ENCODE measurements around the gene CNKSR1.

The CNKSR1 gene

DNA sequence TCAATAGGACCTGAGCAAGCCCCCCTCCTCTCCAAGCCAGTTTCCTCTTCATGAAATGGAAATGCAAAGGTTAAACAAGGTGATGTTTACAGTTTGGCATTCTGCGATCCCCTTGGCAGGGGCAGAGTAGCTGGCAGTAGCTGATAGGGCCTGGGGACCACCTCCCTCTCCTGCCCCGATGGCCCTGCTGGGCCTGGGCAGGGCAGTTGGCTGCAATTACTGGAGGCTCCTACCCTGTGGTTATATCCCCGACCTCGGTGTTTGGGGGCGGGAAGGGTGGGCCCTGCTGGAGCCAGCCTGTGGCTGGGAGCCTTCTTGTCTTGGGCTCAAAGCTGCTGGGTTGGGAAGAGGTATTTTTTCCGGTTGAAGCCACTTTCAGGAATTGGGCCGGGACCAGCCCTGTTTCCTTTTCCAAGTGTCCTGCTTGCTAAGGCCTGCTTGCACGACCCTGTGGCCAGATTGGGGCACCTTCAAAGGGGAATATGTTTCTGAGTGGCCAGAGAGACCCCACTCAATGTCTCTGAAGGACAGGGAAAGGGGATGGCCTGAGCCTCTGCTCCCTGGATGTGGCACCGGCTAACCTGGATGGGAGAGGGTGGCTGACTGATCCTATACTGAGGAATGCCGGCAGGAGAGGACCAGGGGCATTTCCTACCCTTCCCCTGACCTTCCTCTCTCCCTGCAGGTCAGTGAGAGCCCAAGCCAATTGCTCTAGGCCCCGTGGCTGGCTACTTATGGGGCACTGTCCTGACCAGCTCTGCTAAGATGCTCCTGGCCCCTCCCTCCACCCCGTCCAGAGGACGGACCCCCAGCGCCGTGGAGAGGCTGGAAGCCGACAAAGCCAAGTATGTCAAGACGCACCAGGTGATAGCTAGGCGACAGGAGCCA lies 16.5 kb upstream of the CNKSR1 start:
- no peak for DNase-seq

DNA sequence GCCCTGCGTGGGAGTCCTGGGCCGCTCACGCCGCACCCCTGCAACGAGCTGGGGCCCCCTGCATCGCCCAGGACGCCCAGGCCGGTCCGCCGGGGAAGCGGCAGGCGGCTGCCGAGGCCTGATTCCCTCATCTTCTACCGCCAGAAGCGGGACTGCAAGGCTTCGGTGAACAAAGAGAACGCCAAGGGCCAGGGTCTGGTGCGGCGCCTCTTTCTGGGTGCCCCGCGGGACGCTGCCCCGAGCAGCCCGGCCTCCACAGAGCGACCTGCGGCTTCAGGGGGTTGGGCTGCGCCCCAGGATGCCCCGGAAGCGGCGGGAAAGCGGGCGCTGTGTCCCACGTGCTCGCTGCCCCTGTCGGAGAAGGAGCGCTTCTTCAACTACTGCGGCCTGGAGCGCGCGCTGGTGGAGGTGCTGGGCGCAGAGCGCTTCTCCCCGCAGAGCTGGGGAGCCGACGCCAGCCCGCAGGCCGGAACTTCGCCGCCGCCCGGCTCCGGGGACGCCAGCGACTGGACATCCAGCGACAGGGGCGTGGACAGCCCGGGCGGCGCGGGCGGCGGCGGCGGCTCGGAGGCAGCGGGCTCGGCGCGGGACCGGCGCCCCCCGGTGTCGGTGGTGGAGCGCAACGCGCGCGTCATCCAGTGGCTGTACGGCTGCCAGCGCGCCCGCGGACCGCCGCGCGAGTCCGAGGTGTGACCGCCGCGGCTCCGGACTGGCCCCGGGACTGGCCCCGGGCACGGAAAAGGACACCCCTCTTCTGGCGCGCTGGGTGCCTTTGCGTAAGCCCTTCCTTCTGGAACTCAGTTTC lies 15.7 kb upstream of the CNKSR1 start:
- peak; percentile 69 for DNase-seq

DNA sequence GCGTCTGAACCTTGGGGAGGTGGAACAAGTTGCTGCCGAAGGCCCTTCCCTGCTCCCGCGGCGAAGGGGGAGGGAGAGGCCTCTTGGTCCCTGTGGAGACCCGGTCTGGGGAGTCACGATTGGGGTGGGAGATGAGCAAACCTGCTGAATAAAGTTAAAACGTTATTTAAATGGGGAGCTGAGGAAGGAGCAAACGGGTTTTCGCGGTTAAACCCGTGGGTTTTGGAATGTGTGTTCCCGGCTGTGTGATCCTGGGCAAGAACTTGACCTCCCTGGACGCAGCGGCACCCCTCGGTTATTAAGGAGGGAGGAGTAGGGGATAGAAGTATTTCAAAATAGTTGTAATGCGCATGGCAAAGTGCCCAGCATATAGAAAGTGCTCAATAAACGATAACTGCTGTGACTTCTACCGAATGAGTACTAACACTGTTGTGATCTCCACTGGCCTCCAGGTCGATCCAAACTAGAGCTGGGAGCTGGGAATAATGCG lies 15.0 kb upstream of the CNKSR1 start:
- DNase-seq = no peak

DNA sequence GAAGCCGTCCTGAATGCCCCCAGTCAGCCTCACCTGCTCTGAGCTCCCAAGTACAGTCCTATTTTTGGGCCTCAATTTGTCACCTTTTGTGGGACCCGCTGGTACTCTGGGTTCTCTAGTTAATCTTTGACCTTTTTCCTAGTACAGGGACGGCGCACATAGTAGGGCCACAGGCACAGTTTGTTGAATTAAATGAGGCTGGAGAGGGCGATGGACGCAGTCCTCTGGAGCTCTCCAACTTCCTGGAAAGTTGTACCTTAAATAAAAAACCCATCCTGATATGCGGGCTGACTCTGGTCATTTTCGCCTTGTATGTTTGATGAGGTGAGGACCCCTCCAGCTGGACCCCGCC lies 13.6 kb upstream of the CNKSR1 start:
- no peak for DNase-seq

DNA sequence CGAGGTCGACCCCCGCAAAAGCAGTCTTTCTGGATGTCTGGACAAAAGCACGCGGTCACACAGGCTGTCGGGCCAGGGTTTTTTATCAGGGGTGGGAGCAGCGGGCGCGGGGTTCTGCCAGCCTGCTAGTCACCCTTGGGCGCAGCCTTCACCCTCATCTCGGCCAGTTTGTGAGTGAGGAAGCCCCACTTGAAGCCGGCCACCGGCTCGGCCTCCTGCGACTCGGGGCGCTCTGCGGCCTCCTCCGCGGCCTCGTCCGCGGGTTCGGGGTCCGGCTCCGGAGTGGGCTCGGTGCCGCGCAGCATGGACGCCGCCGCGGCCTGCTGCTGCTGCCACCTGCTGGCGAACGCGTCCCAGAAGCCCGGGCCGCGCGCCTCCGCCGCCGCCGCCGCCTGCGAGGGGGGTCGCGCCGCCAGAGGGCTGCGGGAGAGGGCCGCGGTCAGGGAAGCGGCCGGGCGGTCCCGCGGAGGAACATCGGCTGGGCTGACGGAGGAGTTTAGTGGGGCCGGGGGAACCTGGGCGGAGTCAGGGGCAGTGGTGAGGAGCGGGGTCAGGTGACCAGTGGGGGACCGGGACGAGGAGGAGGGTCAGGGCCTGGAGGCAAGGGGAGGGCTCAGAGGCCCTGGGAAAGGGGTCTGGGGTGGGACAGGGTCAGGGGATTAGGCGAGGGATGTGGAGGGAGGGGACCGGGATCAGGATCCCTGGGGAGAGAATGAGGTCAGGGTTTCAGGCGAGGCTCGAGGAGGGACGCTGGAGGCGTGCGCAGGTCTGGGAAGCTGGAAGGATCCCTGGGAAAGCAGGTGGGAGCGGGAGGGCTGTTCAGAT lies 13.0 kb upstream of the CNKSR1 start:
- DNase-seq = no peak

DNA sequence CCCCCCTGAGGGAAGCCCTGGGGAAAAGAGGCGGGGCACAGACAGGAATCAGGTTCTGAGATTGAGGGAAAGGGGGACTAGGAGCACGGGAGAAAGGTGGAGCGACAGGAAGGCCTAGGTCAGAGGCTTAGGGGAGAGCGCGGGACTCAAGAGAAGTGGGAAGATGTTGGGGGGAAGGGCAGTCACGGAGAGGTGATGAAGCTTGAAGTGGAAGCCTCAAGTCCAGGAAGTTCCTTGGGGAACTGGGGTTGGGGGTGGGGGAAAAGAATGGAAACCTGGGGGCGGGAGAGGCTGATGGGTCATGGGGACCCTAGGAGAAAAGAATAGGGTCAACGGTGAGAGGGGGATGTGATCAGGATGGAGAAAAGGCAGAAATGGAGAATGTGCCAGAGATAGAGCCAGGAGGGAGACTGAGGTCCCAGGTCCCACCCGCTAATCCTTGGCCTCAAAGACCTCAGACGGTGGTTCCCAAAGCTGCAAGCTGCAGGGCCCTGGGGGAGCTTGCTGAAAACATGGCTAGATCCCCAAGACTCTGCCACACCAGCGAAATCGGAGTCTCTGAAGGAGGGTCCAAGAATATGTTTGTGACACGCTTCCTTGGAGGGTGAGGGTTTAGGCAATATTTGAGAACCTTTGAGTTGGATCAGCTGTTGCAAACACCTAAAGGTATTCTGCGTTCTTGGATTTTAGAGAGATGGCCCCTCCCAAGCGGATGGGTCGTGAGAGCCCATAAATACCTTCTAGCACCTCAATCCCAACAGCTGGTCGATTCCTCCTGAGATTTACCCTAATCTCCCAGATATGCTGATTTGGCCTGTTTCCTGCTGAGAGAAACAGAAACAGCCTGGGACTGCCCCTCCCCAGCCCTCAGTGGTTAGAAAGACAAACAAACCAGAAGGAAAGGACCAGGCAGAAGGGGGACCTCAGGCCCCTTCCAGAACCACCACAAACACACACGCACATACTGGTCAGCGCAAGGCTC lies 12.1 kb upstream of the CNKSR1 start:
- no peak for DNase-seq

DNA sequence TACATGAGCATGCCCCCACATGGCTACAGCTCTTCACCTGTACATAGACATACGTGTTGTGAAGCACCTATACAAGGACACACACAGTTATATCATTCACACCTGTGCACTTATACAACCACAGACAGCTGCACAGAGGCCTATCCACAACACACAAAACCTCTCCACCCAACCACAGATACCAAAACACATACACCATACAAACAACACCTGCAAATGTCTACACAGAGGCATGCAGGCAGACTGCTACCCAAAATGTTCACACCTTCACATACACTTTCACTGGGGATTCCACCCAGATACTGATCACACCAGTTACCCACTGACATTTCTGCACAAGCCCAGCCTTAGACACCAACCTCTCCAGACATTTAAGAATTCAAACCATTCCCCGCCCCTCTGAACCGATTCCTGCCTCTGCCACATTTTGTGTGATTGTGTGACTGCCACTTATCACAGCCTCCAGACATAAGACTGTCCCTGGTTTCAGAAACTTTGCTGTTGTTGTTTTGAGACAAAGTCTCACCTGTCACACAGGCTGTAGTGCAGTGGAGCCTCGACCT lies 10.5 kb upstream of the CNKSR1 start:
- no peak for DNase-seq

DNA sequence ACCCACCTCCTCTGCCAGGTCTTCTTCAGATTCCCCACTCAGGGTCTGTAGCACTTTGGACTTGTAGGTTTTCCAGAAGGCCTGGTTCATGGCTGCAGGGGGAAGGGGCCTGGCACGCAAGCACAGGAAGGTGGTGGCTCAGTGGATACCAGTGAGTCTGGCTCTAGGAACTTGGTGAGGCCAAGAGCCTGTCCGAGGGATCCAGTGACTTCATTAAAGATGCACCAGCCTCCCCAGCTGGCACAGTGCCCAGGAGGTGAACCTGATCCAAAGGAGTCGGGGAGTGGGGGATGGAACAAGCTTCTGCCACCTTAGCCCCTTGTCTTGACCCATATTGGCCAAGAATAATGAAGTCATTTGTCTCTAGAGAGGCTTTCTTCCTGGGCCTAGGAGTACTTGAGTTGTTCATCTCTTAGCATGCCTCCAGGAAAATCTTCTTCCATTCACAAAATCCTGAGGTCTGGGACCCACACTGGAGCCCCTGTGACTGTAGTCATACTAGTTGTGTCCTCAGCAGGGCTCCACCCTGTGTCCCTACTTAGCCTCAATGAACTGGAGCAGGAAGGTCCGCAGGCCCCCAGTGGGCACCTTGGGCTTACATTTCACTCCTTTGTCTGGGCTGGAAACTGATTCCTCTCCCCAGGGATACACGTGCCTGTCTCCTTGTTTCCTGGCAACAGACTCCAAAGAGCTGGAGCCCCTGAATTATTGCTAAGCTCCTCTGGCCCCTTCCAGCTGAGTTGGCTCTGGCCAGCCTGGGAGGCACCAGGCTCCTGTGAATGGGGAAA lies 8.7 kb upstream of the CNKSR1 start, which contains the start of gene C1orf232:
Gene C1orf232, minus strand, starts transcription at position 554 of the 788 bp plus-strand sequence. Its CDS starts 464 bp downstream, at position 90.
- DNase-seq = no peak

DNA sequence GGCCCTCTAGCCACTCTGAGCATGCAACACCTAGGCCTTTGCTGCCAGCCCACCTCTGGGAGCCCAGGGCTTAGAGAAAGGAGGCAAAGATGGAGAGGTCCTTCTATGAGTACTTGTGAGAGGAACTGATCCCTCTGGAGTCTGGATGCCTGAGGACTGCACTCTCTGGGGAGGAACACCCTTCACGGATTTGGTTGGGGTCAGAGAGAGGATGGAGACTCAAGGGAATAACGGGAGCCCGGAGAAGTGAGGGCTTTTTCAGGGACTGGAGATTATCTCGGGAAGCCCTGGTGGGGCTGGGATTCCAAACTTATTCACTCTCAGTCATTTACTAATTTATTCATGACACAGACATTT lies 8.1 kb upstream of the CNKSR1 start:
- no peak for DNase-seq

DNA sequence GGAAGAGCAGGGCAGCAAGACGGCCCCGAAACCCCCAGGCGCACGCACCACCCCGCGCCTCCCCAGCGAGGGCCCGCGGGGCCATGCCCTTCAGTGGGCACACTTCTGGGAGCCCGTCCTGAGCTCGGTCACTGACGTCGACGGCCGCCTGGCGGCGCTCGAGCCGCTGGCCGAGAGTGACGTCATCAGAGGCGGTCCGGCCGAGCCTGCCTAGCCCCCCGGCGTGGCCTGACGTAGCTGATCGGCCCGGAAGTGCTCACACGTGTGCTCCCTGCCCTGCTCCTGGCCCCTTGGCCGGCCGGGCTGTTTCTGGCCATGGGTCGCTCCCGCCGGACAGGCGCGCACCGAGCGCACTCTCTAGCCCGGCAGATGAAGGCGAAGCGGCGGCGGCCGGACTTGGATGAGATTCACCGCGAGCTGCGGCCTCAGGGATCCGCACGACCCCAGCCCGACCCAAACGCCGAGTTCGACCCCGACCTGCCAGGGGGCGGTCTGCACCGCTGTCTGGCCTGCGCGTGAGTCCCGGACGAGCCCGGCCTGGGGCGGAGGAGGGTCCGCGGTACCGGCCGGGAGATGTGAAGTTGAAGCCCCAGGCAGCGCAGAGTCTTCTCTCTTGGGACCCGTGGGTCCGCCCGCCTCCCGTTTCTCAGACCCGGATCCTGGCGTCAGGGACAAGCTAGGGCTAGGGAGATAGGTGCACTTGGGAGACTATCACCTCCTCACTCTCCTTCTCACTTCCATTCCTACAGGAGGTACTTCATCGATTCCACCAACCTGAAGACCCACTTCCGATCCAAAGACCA lies 7.4 kb upstream of the CNKSR1 start, which contains the start of gene ZNF593:
Gene ZNF593, plus strand, starts transcription at position 240 of the 803 bp plus-strand sequence. Its CDS starts 76 bp downstream, at position 316.
- peak; percentile 93 for DNase-seq

DNA sequence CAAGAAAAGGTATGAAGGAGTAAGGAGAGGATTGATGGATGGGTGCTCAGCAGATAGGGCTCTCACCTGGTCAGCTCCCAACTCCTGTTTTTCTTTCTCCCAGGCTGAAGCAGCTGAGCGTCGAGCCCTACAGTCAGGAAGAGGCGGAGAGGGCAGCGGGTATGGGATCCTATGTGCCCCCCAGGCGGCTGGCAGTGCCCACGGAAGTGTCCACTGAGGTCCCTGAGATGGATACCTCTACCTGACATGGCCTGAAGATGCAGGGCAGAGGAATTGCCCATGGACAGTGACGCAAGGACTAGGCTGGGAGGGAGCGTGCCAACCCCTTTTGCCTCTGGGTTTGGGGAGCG lies 6.8 kb upstream of the CNKSR1 start:
- DNase-seq = no peak

DNA sequence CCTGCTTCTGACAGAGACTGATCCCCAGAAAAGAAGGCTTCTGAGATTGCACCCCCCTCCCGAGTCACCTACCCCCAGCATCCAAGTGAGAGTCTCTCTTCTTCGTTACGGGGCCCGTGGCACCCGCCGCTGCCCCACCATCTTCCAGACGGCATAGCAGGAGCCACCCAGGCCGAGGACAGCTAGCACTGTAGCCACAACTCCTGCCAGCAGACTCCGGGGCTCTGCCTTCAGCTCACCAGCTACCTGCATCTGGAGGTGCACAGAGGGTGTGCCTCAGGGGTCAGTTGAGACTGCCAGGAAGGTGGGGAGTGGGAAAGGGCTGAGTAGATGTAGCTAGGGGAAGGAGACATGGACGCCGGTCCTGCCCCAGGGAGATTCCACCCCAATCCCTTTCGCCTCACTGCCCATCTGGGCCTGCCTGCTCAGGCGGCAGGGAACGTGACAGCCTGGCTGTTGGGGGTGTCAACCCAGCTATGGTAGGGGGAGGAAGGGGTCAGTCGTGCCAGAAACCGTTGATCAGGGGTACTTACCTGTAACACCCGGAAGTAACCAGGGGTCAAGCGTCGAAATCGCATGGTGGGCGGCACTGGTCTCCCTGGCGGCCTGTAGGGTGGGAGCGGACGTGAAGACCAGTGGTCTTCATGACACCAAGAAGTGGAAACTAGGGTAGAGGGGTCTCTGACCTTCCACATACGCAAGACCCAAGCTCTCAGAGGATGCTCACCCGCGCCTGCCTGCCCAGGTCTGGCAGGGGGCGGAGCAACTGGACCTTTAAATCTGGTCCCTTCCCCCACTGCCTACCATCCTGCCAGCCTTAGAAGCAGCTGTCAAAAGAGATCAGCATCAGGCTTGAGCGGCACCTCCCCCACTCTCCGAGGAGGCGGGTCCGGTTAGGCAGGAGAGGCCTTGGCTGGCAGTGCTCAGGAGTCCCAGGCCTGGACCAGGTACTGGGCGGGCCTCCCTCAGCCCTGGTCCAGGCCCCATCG lies 5.9 kb upstream of the CNKSR1 start, which contains the start of gene ZNF593OS:
Gene ZNF593OS, minus strand, starts transcription at position 749 of the 989 bp plus-strand sequence. Its CDS starts 171 bp downstream, at position 578.
- no peak for DNase-seq

DNA sequence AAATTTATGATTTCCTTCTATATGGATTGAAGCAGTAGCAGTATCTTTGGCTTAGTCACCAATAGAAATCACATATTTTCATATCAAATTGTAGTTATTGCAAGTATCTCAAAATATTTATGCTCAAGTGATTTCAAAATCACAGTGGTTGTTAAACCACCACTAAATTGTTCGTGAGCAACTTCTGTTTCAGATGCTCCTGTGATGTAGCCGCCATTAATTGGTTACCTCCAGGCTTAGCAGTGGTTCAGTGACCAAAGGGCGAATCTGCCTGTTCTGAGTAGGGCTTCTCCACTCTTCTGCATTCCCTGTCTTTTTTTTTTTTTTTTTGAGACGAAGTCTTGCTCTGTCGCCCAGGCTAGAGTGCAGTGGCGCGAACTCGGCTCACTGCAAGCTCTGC lies 1.9 kb upstream of the CNKSR1 start:
- DNase-seq = no peak

DNA sequence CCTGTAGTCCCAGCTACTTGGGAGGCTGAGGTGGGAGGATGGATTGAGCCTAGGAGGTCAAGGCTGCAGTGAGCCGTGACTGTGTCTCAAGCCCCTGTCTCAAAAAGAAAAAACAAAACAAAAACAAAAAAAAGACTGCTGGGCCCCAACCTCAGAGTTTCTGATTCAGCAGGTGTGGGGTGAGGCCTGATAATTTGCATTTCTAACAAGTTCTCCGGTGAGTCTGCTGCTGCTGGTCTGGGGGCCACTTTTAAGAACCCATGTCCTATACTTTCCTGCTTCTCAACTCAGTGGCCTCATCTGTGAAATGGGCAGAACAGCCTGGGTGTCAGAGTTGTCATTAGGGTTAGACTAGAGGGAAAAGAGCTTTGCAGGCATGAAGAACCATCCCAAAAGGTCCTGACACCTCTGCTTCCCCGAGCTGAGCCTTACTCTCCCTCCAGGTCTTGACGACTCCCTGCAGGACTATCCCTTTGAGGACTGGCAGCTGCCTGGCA lies 2.8 kb downstream of the CNKSR1 start:
- DNase-seq = no peak

DNA sequence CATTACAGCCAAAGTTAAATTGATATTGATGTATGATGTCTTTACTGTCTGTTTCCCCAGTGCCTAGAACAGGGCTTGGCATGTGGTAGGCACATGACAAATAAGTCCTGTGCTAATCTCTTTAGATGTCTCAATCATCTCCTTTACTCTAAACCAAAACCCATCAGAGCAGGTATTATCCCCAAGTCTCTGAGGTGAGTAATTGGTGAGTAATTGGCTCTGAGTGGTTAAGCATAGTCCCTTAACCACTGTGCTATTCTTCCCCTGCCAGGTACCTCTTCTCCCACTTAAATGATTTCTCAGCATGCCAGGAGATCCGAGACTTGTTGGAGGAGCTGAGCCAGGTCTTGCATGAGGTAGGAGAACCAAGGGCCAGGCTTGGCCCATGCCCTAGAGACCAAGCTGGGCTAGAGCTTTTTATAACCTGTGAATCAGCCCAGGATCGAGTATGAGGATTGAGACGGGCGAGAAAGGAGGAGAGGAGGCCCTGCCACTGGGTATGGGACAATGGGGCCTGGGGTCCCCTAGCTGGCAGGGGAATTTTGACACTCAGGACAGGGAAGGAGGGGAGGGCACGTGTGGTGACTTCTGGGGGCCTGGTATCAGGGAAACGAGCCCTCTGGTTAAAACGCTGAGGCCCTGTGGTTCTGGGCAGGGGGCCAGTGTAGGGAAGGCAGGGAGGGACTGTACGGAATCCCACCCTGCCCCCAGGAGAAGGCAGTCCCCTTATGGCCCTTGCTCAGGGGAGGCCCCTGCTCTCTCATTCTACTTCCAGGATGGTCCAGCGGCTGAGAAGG lies 4.5 kb downstream of the CNKSR1 start:
- no peak for DNase-seq

DNA sequence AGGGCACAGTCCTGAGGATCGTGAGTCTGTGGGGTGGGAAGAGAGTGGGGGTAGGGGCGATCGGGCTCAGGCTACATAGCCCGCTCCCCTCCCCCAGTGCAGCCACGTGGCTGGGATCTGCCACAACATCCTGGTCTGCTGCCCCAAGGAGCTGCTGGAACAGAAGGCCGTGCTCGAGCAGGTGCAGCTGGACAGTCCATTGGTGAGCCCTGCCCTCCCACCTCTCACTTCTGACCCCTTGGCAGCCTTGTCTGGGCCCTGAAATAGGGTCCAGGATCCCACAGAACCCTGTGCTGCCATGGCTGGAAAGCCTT lies 5.0 kb downstream of the CNKSR1 start:
- no peak for DNase-seq

DNA sequence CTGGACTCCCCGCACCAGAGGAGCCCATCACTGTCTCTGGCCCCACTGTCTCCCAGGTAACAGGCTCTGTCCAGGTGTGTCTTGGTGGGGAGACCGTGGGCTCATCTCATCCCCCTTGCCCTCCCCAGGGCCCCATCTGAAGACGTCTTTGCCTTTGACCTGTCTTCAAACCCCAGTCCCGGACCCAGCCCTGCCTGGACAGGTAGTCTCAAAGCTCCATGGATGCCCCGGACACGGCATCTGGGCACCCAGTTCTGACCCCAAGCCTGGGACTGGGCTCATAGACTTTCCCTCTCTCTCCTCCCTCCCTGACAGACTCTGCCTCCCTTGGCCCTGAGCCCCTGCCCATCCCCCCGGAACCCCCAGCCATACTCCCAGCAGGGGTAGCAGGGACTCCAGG lies 6.8 kb downstream of the CNKSR1 start:
- no peak for DNase-seq

Measured in left hindlimb (tissue), 1 donor.